ENCODE measurements around the gene C1orf116. TPM values are rescaled to one million over a fixed set of nuclear protein-coding genes. Genes with fewer than 3 reads are reported as not detected.

Gene C1orf116
- total RNA-seq, 1 experiment from 2014 or later = 0.09 TPM

DNA sequence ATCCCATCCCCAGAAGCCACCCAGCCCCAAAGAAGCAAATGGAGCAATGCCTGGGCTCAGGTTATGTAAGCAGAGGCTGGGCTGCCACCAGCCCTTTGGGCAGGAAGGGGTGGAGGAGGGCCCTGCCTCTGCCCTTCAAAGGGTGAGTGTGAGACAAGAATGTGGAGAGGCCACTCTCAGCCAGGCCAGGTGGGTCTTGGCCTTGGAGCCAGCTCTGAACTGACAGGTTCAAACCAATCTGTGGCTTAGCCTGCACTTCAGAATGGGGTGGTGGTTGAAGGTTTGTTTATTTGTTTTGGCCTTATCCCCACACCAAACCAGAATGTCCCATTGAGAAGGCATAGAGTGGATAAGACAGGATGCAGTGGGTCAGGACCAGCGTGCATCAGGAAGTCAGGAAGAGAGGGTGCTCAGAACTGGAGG, 29.8 kb downstream of the C1orf116 start:
- CTCF ChIA-PET = no interaction called here

DNA sequence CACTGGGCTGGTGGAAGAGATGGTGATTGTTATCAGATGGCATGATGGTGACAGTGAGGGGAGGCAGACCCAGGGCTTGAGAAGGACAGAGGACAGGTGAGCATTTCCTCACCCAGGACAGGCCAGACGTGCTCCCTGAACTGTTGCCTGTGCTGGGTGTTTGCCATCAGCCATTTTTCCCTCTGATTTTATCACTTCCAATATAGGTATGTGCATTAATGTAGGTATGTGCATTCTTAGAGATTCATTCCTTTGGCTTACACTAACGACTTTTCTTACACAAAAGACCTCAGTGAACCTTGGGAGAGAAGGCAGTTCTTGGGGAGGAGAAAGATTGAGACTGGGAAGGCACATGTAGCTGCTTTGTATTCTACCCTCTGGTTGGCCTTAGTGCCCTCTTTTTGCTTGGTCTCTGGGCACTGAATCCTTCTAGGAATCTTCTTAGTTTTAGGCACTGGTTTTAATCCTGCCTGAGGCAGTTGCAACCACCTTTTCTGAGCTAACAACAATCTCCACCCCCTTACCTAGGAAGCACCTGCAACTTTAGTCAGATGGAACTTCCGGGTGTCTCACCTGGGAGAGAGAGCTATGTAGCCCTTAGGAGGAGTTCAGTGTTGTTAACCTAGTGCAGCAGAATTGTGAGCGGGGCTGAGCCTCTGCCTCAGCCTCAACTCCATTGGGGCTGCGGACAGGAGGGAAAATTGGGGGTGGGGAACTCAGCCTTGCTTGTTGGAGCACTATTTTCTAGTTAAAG, 30.9 kb downstream of the C1orf116 start:
- no peak for DNase-seq (ENCODE audit: low spot score)
- H3K9me3 ChIP-seq (ENCODE audit: low read depth, low read length, poor library complexity, severe bottlenecking) = no peaks in the 10 kb centered on the region
- intact Hi-C loops (cut with micrococcal nuclease; ENCODE audit: unreplicated experiment) = no loop called here
- no peak for TF ChIP-seq EZH2 (IDR thresholded peaks at IDR 0.05; ENCODE audit: borderline replicate concordance, low read depth, low read length, poor library complexity, severe bottlenecking)
- TF ChIP-seq, protein P1, sequence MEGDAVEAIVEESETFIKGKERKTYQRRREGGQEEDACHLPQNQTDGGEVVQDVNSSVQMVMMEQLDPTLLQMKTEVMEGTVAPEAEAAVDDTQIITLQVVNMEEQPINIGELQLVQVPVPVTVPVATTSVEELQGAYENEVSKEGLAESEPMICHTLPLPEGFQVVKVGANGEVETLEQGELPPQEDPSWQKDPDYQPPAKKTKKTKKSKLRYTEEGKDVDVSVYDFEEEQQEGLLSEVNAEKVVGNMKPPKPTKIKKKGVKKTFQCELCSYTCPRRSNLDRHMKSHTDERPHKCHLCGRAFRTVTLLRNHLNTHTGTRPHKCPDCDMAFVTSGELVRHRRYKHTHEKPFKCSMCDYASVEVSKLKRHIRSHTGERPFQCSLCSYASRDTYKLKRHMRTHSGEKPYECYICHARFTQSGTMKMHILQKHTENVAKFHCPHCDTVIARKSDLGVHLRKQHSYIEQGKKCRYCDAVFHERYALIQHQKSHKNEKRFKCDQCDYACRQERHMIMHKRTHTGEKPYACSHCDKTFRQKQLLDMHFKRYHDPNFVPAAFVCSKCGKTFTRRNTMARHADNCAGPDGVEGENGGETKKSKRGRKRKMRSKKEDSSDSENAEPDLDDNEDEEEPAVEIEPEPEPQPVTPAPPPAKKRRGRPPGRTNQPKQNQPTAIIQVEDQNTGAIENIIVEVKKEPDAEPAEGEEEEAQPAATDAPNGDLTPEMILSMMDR (conservative IDR thresholded peaks at IDR 0.05; ENCODE audit: low read depth, low read length) = no peak
- no TSS peak for BruUV-seq (replicated peaks)
- no peaks in the 10 kb centered on the region for H3K36me3 ChIP-seq (ENCODE audit: insufficient read depth, low read length, poor library complexity, severe bottlenecking)
- H3K27me3 ChIP-seq (replicated peaks; ENCODE audit: insufficient read depth, low read depth, low read length, poor library complexity) = peaks cover 31% of the 10 kb centered on the region
- H3K27ac ChIP-seq (ENCODE audit: low read depth, low read length, poor library complexity, severe bottlenecking) = no peak overlapping the region
- no peak overlapping the region for H3K4me3 ChIP-seq (ENCODE audit: low read depth, low read length, poor library complexity, severe bottlenecking)
- ChIA-PET POLR2A (ENCODE audit: low non-redundant PET) (no interaction called here), CTCF (no interaction called here)
- H3K4me1 ChIP-seq (ENCODE audit: insufficient read depth, low read length, poor library complexity, severe bottlenecking) = no peaks in the 10 kb centered on the region

More for the DNA sequence above, 29.8 kb downstream of the C1orf116 start:
- H3K27ac ChIP-seq (ENCODE audit: low read depth, low read length, poor library complexity, severe bottlenecking) = no peak overlapping the region
- TF ChIP-seq, protein P1 (conservative IDR thresholded peaks at IDR 0.05; ENCODE audit: low read depth, low read length) = no peak
- TF ChIP-seq EZH2 (IDR thresholded peaks at IDR 0.05; ENCODE audit: borderline replicate concordance, low read depth, low read length, poor library complexity, severe bottlenecking) = no peak
- H3K4me1 ChIP-seq (ENCODE audit: insufficient read depth, low read length, poor library complexity, severe bottlenecking) = no peaks in the 10 kb centered on the region
- intact Hi-C loops (cut with micrococcal nuclease; ENCODE audit: unreplicated experiment) = no loop called here
- H3K4me3 ChIP-seq (ENCODE audit: low read depth, low read length, poor library complexity, severe bottlenecking) = no peak overlapping the region
- H3K9me3 ChIP-seq (ENCODE audit: low read depth, low read length, poor library complexity, severe bottlenecking) = no peaks in the 10 kb centered on the region
- POLR2A ChIA-PET (ENCODE audit: low non-redundant PET) = no interaction called here
- H3K36me3 ChIP-seq (ENCODE audit: insufficient read depth, low read length, poor library complexity, severe bottlenecking) = no peaks in the 10 kb centered on the region
- peaks cover 20% of the 10 kb centered on the region for H3K27me3 ChIP-seq (replicated peaks; ENCODE audit: insufficient read depth, low read depth, low read length, poor library complexity)
- no peak for DNase-seq (ENCODE audit: low spot score)
- BruUV-seq (replicated peaks) = no TSS peak

DNA sequence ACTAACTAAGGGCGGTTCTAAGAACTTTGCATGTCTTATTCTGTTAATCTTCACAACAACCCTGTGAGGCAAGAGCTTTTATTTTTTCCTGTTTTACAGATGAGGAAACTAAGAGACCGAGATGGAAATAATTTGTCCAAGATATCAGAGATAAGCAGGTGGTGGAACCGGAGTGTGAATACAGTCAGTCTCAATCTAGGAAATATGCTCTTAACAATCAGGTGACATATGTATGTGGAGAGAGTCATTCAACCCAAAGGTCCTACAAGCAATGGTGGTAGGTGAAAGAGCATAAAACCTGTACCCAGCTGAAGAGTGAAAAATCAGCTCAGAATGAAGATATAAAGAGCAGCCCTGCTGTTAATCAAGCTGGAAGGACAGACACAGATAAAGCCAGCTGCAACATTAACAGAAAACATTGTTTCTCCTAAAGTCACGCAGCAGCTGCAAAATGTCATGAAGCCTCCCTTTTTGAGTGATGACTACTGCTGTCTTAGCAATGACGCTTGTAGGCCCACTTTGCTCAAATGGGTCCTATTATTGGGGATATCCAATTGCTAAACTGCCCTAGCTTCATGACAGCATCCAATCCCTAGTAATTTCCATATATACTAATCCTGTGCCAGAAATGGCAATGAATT, 31.8 kb downstream of the C1orf116 start:
- no peak for DNase-seq (ENCODE audit: low spot score)
- Histone ChIP-seq H3K27me3 (replicated peaks; ENCODE audit: insufficient read depth, low read depth, low read length, poor library complexity) (peaks cover 40% of the 10 kb centered on the region), H3K27ac (ENCODE audit: low read depth, low read length, poor library complexity, severe bottlenecking) (no peak overlapping the region), H3K36me3 (ENCODE audit: insufficient read depth, low read length, poor library complexity, severe bottlenecking) (no peaks in the 10 kb centered on the region), H3K4me3 (ENCODE audit: low read depth, low read length, poor library complexity, severe bottlenecking) (no peak overlapping the region), H3K9me3 (ENCODE audit: low read depth, low read length, poor library complexity, severe bottlenecking) (no peaks in the 10 kb centered on the region), H3K4me1 (ENCODE audit: insufficient read depth, low read length, poor library complexity, severe bottlenecking) (no peaks in the 10 kb centered on the region)
- no TSS peak for BruUV-seq (replicated peaks)
- TF ChIP-seq EZH2 (IDR thresholded peaks at IDR 0.05; ENCODE audit: borderline replicate concordance, low read depth, low read length, poor library complexity, severe bottlenecking) = no peak
- TF ChIP-seq, protein P1 (conservative IDR thresholded peaks at IDR 0.05; ENCODE audit: low read depth, low read length) = no peak
- intact Hi-C loops (cut with micrococcal nuclease; ENCODE audit: unreplicated experiment) = no loop called here
- CTCF ChIA-PET = no interaction called here
- POLR2A ChIA-PET (ENCODE audit: low non-redundant PET) = no interaction called here

Data from A673 (cell line).